ENCODE results near the gene HNF4A. TPM values are rescaled to one million over a fixed set of nuclear protein-coding genes. Genes with fewer than 3 reads are reported as not detected.

Gene HNF4A
- total RNA-seq, 2 donors from 2014 or later = 28.3 to 28.5 TPM

- Histone ChIP-seq H3K9me3 (no peaks in the 10 kb centered on the region), H3K4me3 (no peak overlapping the region), H3K27ac (no peak overlapping the region), H3K4me1 (peaks cover 28% of the 10 kb centered on the region), H3K36me3 (replicated peaks in 1 of 2; ENCODE audit: insufficient read depth in 1 of 2, low read depth in 2 of 2) (no peaks in the 10 kb centered on the region), H3K27me3 (no peaks in the 10 kb centered on the region)
- WGBS, 2 donors = 63 to 75% methylated on average over 10 to 14 of the region's 14 CpGs
- intact Hi-C loops (cut with DNase I) = no loop called here
- no peak for ATAC-seq
- TF ChIP-seq CTCF (IDR thresholded peaks at IDR 0.05) = no peak
- no peak for TF ChIP-seq POLR2A (IDR thresholded peaks at IDR 0.05)
- DNase-seq = peak in 2 of 4 donors; percentile 35 to 39
Measured at GRCh38 chr20:44407402-44408184, 52.1 kb downstream of the HNF4A start.

- no peaks in the 10 kb centered on the region for H3K9me3 ChIP-seq
- no peak overlapping the region for H3K4me3 ChIP-seq
- intact Hi-C loops (cut with DNase I) = no loop called here
- WGBS, 2 donors = 77 to 88% methylated on average over 2 of the region's 2 CpGs
- H3K4me1 ChIP-seq = peaks cover 23% of the 10 kb centered on the region
- H3K36me3 ChIP-seq (replicated peaks in 1 of 2; ENCODE audit: insufficient read depth in 1 of 2, low read depth in 2 of 2) = peaks cover 0 to 2% of the 10 kb centered on the region in 2 donors
- no peak overlapping the region for H3K27ac ChIP-seq
- TF ChIP-seq CTCF (IDR thresholded peaks at IDR 0.05) (no peak), POLR2A (IDR thresholded peaks at IDR 0.05) (no peak)
- ATAC-seq (no peak), DNase-seq (no peak)
- no peaks in the 10 kb centered on the region for H3K27me3 ChIP-seq
Measured at GRCh38 chr20:44409132-44409600, 53.7 kb downstream of the HNF4A start.

- Histone ChIP-seq H3K9me3 (no peaks in the 10 kb centered on the region), H3K27ac (peak overlapping the region in 3 of 4 donors; percentile 15 to 55 (median 24)), H3K4me3 (no peak overlapping the region), H3K36me3 (replicated peaks in 1 of 2; ENCODE audit: insufficient read depth in 1 of 2, low read depth in 2 of 2) (peaks cover 0 to 6% of the 10 kb centered on the region in 2 donors), H3K4me1 (peaks cover 23% of the 10 kb centered on the region), H3K27me3 (no peaks in the 10 kb centered on the region)
- 79 to 82% methylated on average over 2 of the region's 2 CpGs for WGBS, 2 donors
- ATAC-seq (no peak), DNase-seq (no peak)
- TF ChIP-seq POLR2A (IDR thresholded peaks at IDR 0.05) (no peak), CTCF (IDR thresholded peaks at IDR 0.05) (no peak)
- intact Hi-C loops (cut with DNase I) = no loop called here
Measured at GRCh38 chr20:44410583-44411019, 55.1 kb downstream of the HNF4A start.

GRCh38 chr20:44411020-44411756 is 55.7 kb downstream of the HNF4A start:
- peak overlapping the region in 3 of 4 donors; percentile 15 to 55 (median 24) for H3K27ac ChIP-seq
- WGBS, 2 donors = 19 to 20% methylated on average over 6 to 28 of the region's 28 CpGs
- H3K27me3 ChIP-seq = no peaks in the 10 kb centered on the region
- ATAC-seq (peak; percentile 69), DNase-seq (peak; percentile 48 to 62 (median 50))
- H3K36me3 ChIP-seq (replicated peaks in 1 of 2; ENCODE audit: insufficient read depth in 1 of 2, low read depth in 2 of 2) = peaks cover 0 to 6% of the 10 kb centered on the region in 2 donors
- peaks cover 23% of the 10 kb centered on the region for H3K4me1 ChIP-seq
- TF ChIP-seq POLR2A (IDR thresholded peaks at IDR 0.05) (no peak), CTCF (IDR thresholded peaks at IDR 0.05) (no peak)
- no peak overlapping the region for H3K4me3 ChIP-seq
- H3K9me3 ChIP-seq = no peaks in the 10 kb centered on the region
- intact Hi-C loops (cut with DNase I) = no loop called here

All from body of pancreas (tissue), 4 donors.